Keratinocyte (primary cell): Measurements from ENCODE around the gene CD72. TPM values are rescaled to one million over a fixed set of nuclear protein-coding genes. Genes with fewer than 3 reads are reported as not detected.

Experiments
- DNase-seq: peaks from one replicate; pipeline ENCODE4 v3.0.0-alpha.2; 2011; ENCODE audit warnings: low read depth, missing footprints, low spot score
- FAIRE-seq: peaks from 2 replicates; lab custom pipeline; 2011; peaks lifted over from hg19 to GRCh38; lab: Jason Lieb, UNC
- H2AFZ ChIP-seq: 2 replicates; pipeline ENCODE4 v1.6.0; 2012; ENCODE audit warnings: low read length, control low read depth, inconsistent platforms; ENCODE audit not compliant: control insufficient read depth
- H3K27ac ChIP-seq: 2 replicates; pipeline ENCODE4 v1.5.1; 2011; ENCODE audit warnings: low read length; ENCODE audit not compliant: control insufficient read depth, insufficient read depth
- H3K27me3 ChIP-seq: 3 replicates; pipeline ENCODE4 v1.6.0; 2011; ENCODE audit warnings: low read length; ENCODE audit not compliant: control insufficient read depth, insufficient read depth; ENCODE audit errors: extremely low read depth
- H3K36me3 ChIP-seq, 2 experiments: 2 replicates in 1 of 2; 3 replicates in 1 of 2; pipeline ENCODE4 v1.5.1; 2011; ENCODE audit warnings: low read length in 2 of 2, mild to moderate bottlenecking in 1 of 2; ENCODE audit not compliant: control insufficient read depth in 2 of 2, insufficient read depth in 2 of 2; ENCODE audit errors: extremely low read depth in 1 of 2
- H3K4me1 ChIP-seq: 3 replicates; pipeline ENCODE4 v1.5.1; 2011; ENCODE audit warnings: low read length; ENCODE audit not compliant: control insufficient read depth, insufficient read depth; ENCODE audit errors: extremely low read depth
- H3K4me2 ChIP-seq: 3 replicates; pipeline ENCODE4 v1.6.0; 2011; ENCODE audit warnings: low read depth, low read length; ENCODE audit not compliant: control insufficient read depth, insufficient read depth; ENCODE audit errors: extremely low read depth
- H3K4me3 ChIP-seq, 3 experiments: fragments of 200-600 bp in 1 of 3; sonication (generic) in 1 of 3; 2 replicates in 2 of 3; 3 replicates in 1 of 3; pipeline ENCODE4 v1.5.1; 2011 to 2016; ENCODE audit warnings: low read length in 3 of 3, mild to moderate bottlenecking in 3 of 3, control low read depth in 2 of 3, inconsistent platforms in 1 of 3, low read depth in 1 of 3, mixed read lengths in 1 of 3, mixed run types in 1 of 3, moderate library complexity in 1 of 3; ENCODE audit not compliant: control insufficient read depth in 2 of 3, insufficient read depth in 2 of 3; ENCODE audit errors: extremely low read depth in 1 of 3
- H3K79me2 ChIP-seq: 2 replicates; pipeline ENCODE4 v1.6.0; 2012; ENCODE audit warnings: low read length; ENCODE audit not compliant: control insufficient read depth, insufficient read depth
- H3K9ac ChIP-seq: 3 replicates; pipeline ENCODE4 v1.6.0; 2011; ENCODE audit warnings: low read length; ENCODE audit not compliant: control insufficient read depth, insufficient read depth; ENCODE audit errors: extremely low read depth
- H3K9me1 ChIP-seq: 3 replicates; pipeline ENCODE4 v1.6.0; 2011; ENCODE audit warnings: low read length; ENCODE audit not compliant: control insufficient read depth, insufficient read depth; ENCODE audit errors: extremely low read depth
- H3K9me3 ChIP-seq: 2 replicates; pipeline ENCODE4 v1.5.1; 2012; ENCODE audit warnings: low read depth, low read length; ENCODE audit not compliant: control insufficient read depth
- H4K20me1 ChIP-seq: 3 replicates; pipeline ENCODE4 v1.6.0; 2011; ENCODE audit warnings: low read length; ENCODE audit not compliant: control insufficient read depth, insufficient read depth; ENCODE audit errors: extremely low read depth
- CTCF ChIP-seq, 3 experiments: IDR thresholded peaks in 1 of 3; conservative IDR thresholded peaks in 1 of 3; optimal IDR thresholded peaks in 1 of 3; 2 replicates in 2 of 3; 3 replicates in 1 of 3; pipeline versions ENCODE3 to v1.5.1; 2011; ENCODE audit warnings: low read length in 3 of 3, mild to moderate bottlenecking in 3 of 3, moderate library complexity in 2 of 3, control low read depth in 1 of 3, inconsistent platforms in 1 of 3; ENCODE audit not compliant: insufficient read depth in 2 of 3; ENCODE audit errors: extremely low read depth in 1 of 3
- EZH2 ChIP-seq: IDR thresholded peaks from one replicate; pipeline ENCODE4 v1.6.1; 2012; ENCODE audit warnings: inconsistent platforms, mild to moderate bottlenecking, low read length, moderate library complexity
- dilution Hi-C: fragments of 300-500 bp; cut with MboI; formaldehyde crosslinking; loops from one replicate; pipeline ENCODE4 v1.7.0; 2020; ENCODE audit warnings: low sequenced_read_pairs; ENCODE audit not compliant: extremely low pct_ligation_motif_present
- polyA plus RNA-seq, 5 experiments: library from polyadenylated mRNA; depleted of rRNA in 3 of 5; stranded (reverse) in 3 of 5; stranded (forward) in 1 of 5; unstranded in 1 of 5; fragments of >200 nt; gene quantifications; 1 replicate in 1 of 5; 2 replicates in 3 of 5; 3 replicates in 1 of 5; pipeline versions ENCODE4 v1.2.1 to v1.2.3, GENCODE V29; 2011 to 2012; ENCODE audit warnings: missing spikeins in 2 of 5, low read depth in 1 of 5, low replicate concordance in 1 of 5

Gene CD72
- polyA plus RNA-seq, 1 donor (not counting 4 experiments of a cell fraction or from before 2014, with no cell fraction given), result 0.66 TPM

GRCh38 chr9:35650341-35651158, 32.3 kb upstream of the CD72 start, which contains the start of gene SIT1:
Gene SIT1, minus strand, starts transcription at chr9:35650931. Its CDS starts 78 bp downstream, at chr9:35650853.
- dilution Hi-C loops, result no loop called here
- peaks cover 17% of the 10 kb centered on the region for H3K4me1 ChIP-seq
- FAIRE-seq (no peak), DNase-seq (no peak)
- H3K36me3 ChIP-seq, result no peaks in the 10 kb centered on the region
- no peak within 1 kb of the TSS for H3K4me2 ChIP-seq
- H3K9me1 ChIP-seq, result no peaks in the 10 kb centered on the region
- H3K9me3 ChIP-seq, result no peaks in the 10 kb centered on the region
- no peaks in the 10 kb centered on the region for H3K27me3 ChIP-seq
- no peak within 1 kb of the TSS for H3K9ac ChIP-seq
- H4K20me1 ChIP-seq, result no peaks in the 10 kb centered on the region
- H2AFZ ChIP-seq, result peak within 1 kb of the TSS; percentile 42
- no peak within 1 kb of the TSS for H3K4me3 ChIP-seq
- H3K79me2 ChIP-seq, result no peaks in the 10 kb centered on the region
- no peak within 1 kb of the TSS for H3K27ac ChIP-seq
- no peak for TF ChIP-seq CTCF (optimal IDR thresholded peaks at IDR 0.05 in 1 of 3, IDR thresholded peaks at IDR 0.05 in 1 of 3, conservative IDR thresholded peaks at IDR 0.05 in 1 of 3; ENCODE audit: extremely low read depth in 1 of 3, insufficient read depth in 2 of 3, low read length in 3 of 3)
- no peak for TF ChIP-seq EZH2

- no peak overlapping the region for H3K9ac ChIP-seq
- H3K4me3 ChIP-seq, result no peak overlapping the region
- H3K4me1 ChIP-seq, result peaks cover 21% of the 10 kb centered on the region
- no peak overlapping the region for H3K27ac ChIP-seq
- no peaks in the 10 kb centered on the region for H3K36me3 ChIP-seq
- H3K4me2 ChIP-seq, result no peak overlapping the region
- no peaks in the 10 kb centered on the region for H4K20me1 ChIP-seq
- no peaks in the 10 kb centered on the region for H3K9me1 ChIP-seq
- dilution Hi-C loops, result no loop called here
- no peaks in the 10 kb centered on the region for H3K27me3 ChIP-seq
- FAIRE-seq (no peak), DNase-seq (no peak)
- no peaks in the 10 kb centered on the region for H3K9me3 ChIP-seq
- no peaks in the 10 kb centered on the region for H3K79me2 ChIP-seq
- TF ChIP-seq CTCF (optimal IDR thresholded peaks at IDR 0.05 in 1 of 3, IDR thresholded peaks at IDR 0.05 in 1 of 3, conservative IDR thresholded peaks at IDR 0.05 in 1 of 3; ENCODE audit: extremely low read depth in 1 of 3, insufficient read depth in 2 of 3, low read length in 3 of 3) (no peak), EZH2 (no peak)
- H2AFZ ChIP-seq, result peak overlapping the region; percentile 42
Observed at GRCh38 chr9:35649431-35650340, 31.5 kb upstream of the CD72 start.
